Tibial artery (tissue), 4 donors: Measurements from ENCODE around the gene PRPF39.
"Not testable (repeated sequence)": the region's sequence is repeated elsewhere in the genome, so short reads cannot be mapped to it uniquely, and the experiment has no call there.

ENCODE experiments used
- DNase-seq, 2 donors: peaks; one replicate each; pipeline ENCODE4 v3.0.0-alpha.2; 2019
- H3K27ac ChIP-seq, 2 donors: fragments of 200-600 bp; sonication (generic) in 1 of 2; 1 replicate in 1 of 2; 2 replicates in 1 of 2; pipeline ENCODE4 v1.5.1; 2018 to 2019; ENCODE audit warnings: mild to moderate bottlenecking in 1 of 2
- H3K27me3 ChIP-seq, 2 donors: fragments of 200-600 bp; sonication (generic) in 1 of 2; one replicate each; pipeline versions ENCODE4 v1.5.1 to v1.6.0; 2016 to 2019
- H3K36me3 ChIP-seq, 3 donors: fragments of 200-600 bp; sonication (generic) in 2 of 3; one replicate each; pipeline ENCODE4 v1.5.1; 2016 to 2019; ENCODE audit warnings: mild to moderate bottlenecking in 2 of 3
- H3K4me1 ChIP-seq, 4 donors: fragments of 200-600 bp; sonication (generic) in 2 of 4; 1 replicate in 3 of 4; 2 replicates in 1 of 4; pipeline ENCODE4 v1.5.1; 2016 to 2019
- H3K4me3 ChIP-seq, 2 donors: fragments of 200-600 bp; sonication (generic) in 1 of 2; 1 replicate in 1 of 2; 2 replicates in 1 of 2; pipeline ENCODE4 v1.5.1; 2018 to 2019; ENCODE audit warnings: mild to moderate bottlenecking in 2 of 2
- H3K9me3 ChIP-seq, 3 donors: fragments of 200-600 bp; sonication (generic) in 1 of 3; one replicate each; pipeline ENCODE4 v1.5.1; 2016 to 2019
- CTCF ChIP-seq, 2 experiments: fragments of 200-600 bp in 1 of 2; fragments of 450-650 bp in 1 of 2; IDR thresholded peaks; one replicate each; pipeline ENCODE4 v1.5.1; 2017 to 2019; ENCODE audit warnings: antibody characterized with exemption in 2 of 2, mild to moderate bottlenecking in 1 of 2, moderate library complexity in 1 of 2
- intact Hi-C: fragments of 100-400 bp; cut with DNase I; formaldehyde crosslinking; loops from one replicate; pipeline ENCODE4 v1.15.0; 2023; ENCODE audit warnings: low total_unique reads

The PRPF39 gene

GRCh38 chr14:45070215-45070614 lies 13.7 kb upstream of the PRPF39 start:
- H3K4me3 ChIP-seq: no peak overlapping the region
- no peak for DNase-seq
- TF ChIP-seq CTCF (IDR thresholded peaks at IDR 0.05): no peak
- H3K36me3 ChIP-seq: peaks cover 21 to 32% (median 24%) of the 10 kb centered on the region in 3 donors
- no peaks in the 10 kb centered on the region for H3K9me3 ChIP-seq
- peaks cover 0 to 6% (median 3%) of the 10 kb centered on the region in 4 donors for H3K4me1 ChIP-seq
- no peak overlapping the region for H3K27ac ChIP-seq
- intact Hi-C loops: no loop called here
- no peaks in the 10 kb centered on the region for H3K27me3 ChIP-seq

- Histone ChIP-seq H3K4me1 (no peaks in the 10 kb centered on the region), H3K4me3 (no peak overlapping the region), H3K9me3 (no peaks in the 10 kb centered on the region), H3K27me3 (no peaks in the 10 kb centered on the region), H3K36me3 (peaks cover 21 to 32% (median 24%) of the 10 kb centered on the region in 3 donors), H3K27ac (no peak overlapping the region)
- no peak for DNase-seq
- TF ChIP-seq CTCF (IDR thresholded peaks at IDR 0.05): no peak
- intact Hi-C loops: no loop called here
These were observed 11.8 kb upstream of the PRPF39 start for GRCh38 chr14:45072126-45072525.

- intact Hi-C loops: no loop called here
- no peak for TF ChIP-seq CTCF (IDR thresholded peaks at IDR 0.05)
- Histone ChIP-seq H3K4me1 (no peaks in the 10 kb centered on the region), H3K36me3 (peaks cover 20 to 32% (median 21%) of the 10 kb centered on the region in 3 donors), H3K27me3 (no peaks in the 10 kb centered on the region), H3K4me3 (no peak overlapping the region), H3K9me3 (no peaks in the 10 kb centered on the region), H3K27ac (no peak overlapping the region)
- no peak for DNase-seq
These were observed 10.6 kb upstream of the PRPF39 start for GRCh38 chr14:45073231-45073879.

GRCh38 chr14:45078323-45078722 lies 5.6 kb upstream of the PRPF39 start:
- H3K9me3 ChIP-seq: no peaks in the 10 kb centered on the region
- no peak overlapping the region for H3K27ac ChIP-seq

GRCh38 chr14:45080416-45080968 lies 3.4 kb upstream of the PRPF39 start:
- DNase-seq, H3K4me3 ChIP-seq, H3K36me3 ChIP-seq, H3K9me3 ChIP-seq, H3K27ac ChIP-seq, H3K27me3 ChIP-seq: not testable (repeated sequence)
- peaks cover 0 to 14% (median 6%) of the 10 kb centered on the region in 4 donors for H3K4me1 ChIP-seq
- intact Hi-C loops: loop anchor here (5.0 kb wide), 1 partner anchor 118 kb away; the partner anchor contains the start of genes KLHL28 and TOGARAM1

More at GRCh38 chr14:45078323-45078722, 5.6 kb upstream of the PRPF39 start:
- Histone ChIP-seq H3K4me1 (peaks cover 0 to 2% (median 0%) of the 10 kb centered on the region in 4 donors), H3K36me3 (peaks cover 0 to 8% (median 0%) of the 10 kb centered on the region in 3 donors), H3K27me3 (no peaks in the 10 kb centered on the region), H3K4me3 (no peak overlapping the region)
- intact Hi-C loops: no loop called here
- no peak for DNase-seq
- TF ChIP-seq CTCF (IDR thresholded peaks at IDR 0.05): no peak

GRCh38 chr14:45081096-45081495 lies 2.8 kb upstream of the PRPF39 start:
- not testable (repeated sequence) for H3K4me3 ChIP-seq, H3K27me3 ChIP-seq
- intact Hi-C loops: loop anchor here (5.0 kb wide), 1 partner anchor 119 kb away; the partner anchor contains the start of genes KLHL28 and TOGARAM1

More at GRCh38 chr14:45081096-45081495, 2.8 kb upstream of the PRPF39 start:
- not testable (repeated sequence) for H3K27ac ChIP-seq, H3K36me3 ChIP-seq, DNase-seq, H3K9me3 ChIP-seq
- peaks cover 0 to 20% (median 9%) of the 10 kb centered on the region in 4 donors for H3K4me1 ChIP-seq
